ENCODE measurements around the gene SOX6. TPM values are rescaled to one million over a fixed set of nuclear protein-coding genes. Genes with fewer than 3 reads are reported as not detected.

The SOX6 gene
- total and polyA plus RNA-seq, 2 donors (not counting 3 experiments of a cell fraction or from before 2014, with no cell fraction given) = 0.14 to 3.7 TPM

- CTCF ChIA-PET = interaction anchor here (2.2 kb wide), 1 partner anchor 676 kb away, joined by 11 read pairs; no protein-coding TSS in a partner anchor
- no peaks in the 10 kb centered on the region for H3K36me3 ChIP-seq (ENCODE audit: control insufficient read depth in 2 of 2, extremely low read depth in 1 of 2, insufficient read depth in 2 of 2, low read length in 2 of 2)
- no peaks in the 10 kb centered on the region for H3K79me2 ChIP-seq (ENCODE audit: control insufficient read depth, insufficient read depth, low read length)
- BruUV-seq (replicated peaks) = no TSS peak
- TF ChIP-seq GATA2 (IDR thresholded peaks at IDR 0.05; ENCODE audit: insufficient read depth, insufficient read length, low read depth, low read length) (no peak), POLR2AphosphoS5 (IDR thresholded peaks at IDR 0.05; ENCODE audit: insufficient read depth, low read depth, low read length) (no peak), EZH2 (IDR thresholded peaks at IDR 0.05; ENCODE audit: borderline replicate concordance, low read depth, low read length, severe bottlenecking) (no peak), POLR2A (IDR thresholded peaks at IDR 0.05; ENCODE audit: low read depth, low read length) (no peak), JUN (IDR thresholded peaks at IDR 0.05; ENCODE audit: borderline replicate concordance, insufficient read depth, insufficient read length, low read depth) (no peak), FOS (IDR thresholded peaks at IDR 0.05; ENCODE audit: borderline replicate concordance, insufficient read depth, low read length) (no peak), MYC (IDR thresholded peaks at IDR 0.05; ENCODE audit: low read depth, low read length) (no peak), MAX (IDR thresholded peaks at IDR 0.05; ENCODE audit: insufficient read depth, insufficient read length) (no peak), CTCF (IDR thresholded peaks at IDR 0.05; ENCODE audit: extremely low read depth in 1 of 2, insufficient read depth in 1 of 2, low read depth in 1 of 2, low read length in 2 of 2) (no peak)
- FAIRE-seq (no peak), DNase-seq (ENCODE audit: low read depth, low spot score) (no peak)
- H4K20me1 ChIP-seq (replicated peaks; ENCODE audit: control insufficient read depth, extremely low read depth, insufficient read depth, low read length) = no peaks in the 10 kb centered on the region
- H3K27ac ChIP-seq (ENCODE audit: insufficient read depth, low read depth, low read length) = no peak overlapping the region
- no peak overlapping the region for H3K4me2 ChIP-seq (ENCODE audit: insufficient read depth, low read length)
- H3K4me1 ChIP-seq (ENCODE audit: control insufficient read depth, extremely low read depth, insufficient read depth, low read length) = no peaks in the 10 kb centered on the region
- no peaks in the 10 kb centered on the region for H3K9me1 ChIP-seq (replicated peaks; ENCODE audit: control insufficient read depth, extremely low read depth, insufficient read depth, low read length)
- H3K4me3 ChIP-seq (replicated peaks in 1 of 3; ENCODE audit: insufficient read depth in 1 of 3, low read depth in 1 of 3, low read length in 3 of 3) = no peak overlapping the region
- no peaks in the 10 kb centered on the region for H3K9me3 ChIP-seq (replicated peaks; ENCODE audit: control insufficient read depth, insufficient read depth, low read length)
- no peaks in the 10 kb centered on the region for H3K27me3 ChIP-seq (ENCODE audit: control insufficient read depth in 2 of 2, insufficient read depth in 2 of 2, low read length in 2 of 2)
- intact Hi-C loops (cut with micrococcal nuclease) = no loop called here
- POLR2A ChIA-PET = no interaction called here
- H2AFZ ChIP-seq (ENCODE audit: low read depth, low read length) = no peak overlapping the region
- no peak overlapping the region for H3K9ac ChIP-seq (replicated peaks; ENCODE audit: extremely low read depth, insufficient read depth, low read length)
- dilution Hi-C loops (cut with MboI; ENCODE audit: extremely low pct_ligation_motif_present, low sequenced_read_pairs) = no loop called here
Measured at GRCh38 chr11:15937601-15938120, 418.7 kb downstream of the SOX6 start.
